Calu3 (cell line): Measurements from ENCODE around the gene SH3BGRL3. TPM values are rescaled to one million over a fixed set of nuclear protein-coding genes. Genes with fewer than 3 reads are reported as not detected.

ENCODE experiments used
- BruUV-seq: library from RNA; stranded (reverse); fragments of 400-500 nt; replicated peaks from 2 replicates; lab custom pipeline; 2021; lab: Mats Ljungman, UMichigan
- CTCF ChIA-PET: fragments of 300-600 bp; sonication (Branson Sonifier 250); formaldehyde crosslinking; loops from one replicate; lab custom pipeline; 2022; ENCODE audit warnings: antibody characterized with exemption; lab: Charles Lee
- DNase-seq: peaks from one replicate; pipeline ENCODE4 v3.0.0; 2022
- H3K27ac Mint-ChIP-seq: one replicate; pipeline ENCODE4 v1.8.0; 2022; ENCODE audit warnings: mixed read lengths; ENCODE audit not compliant: unreplicated experiment
- H3K27me3 Mint-ChIP-seq: one replicate; pipeline ENCODE4 v1.8.0; 2022; ENCODE audit warnings: mixed read lengths; ENCODE audit not compliant: unreplicated experiment
- H3K36me3 Mint-ChIP-seq: one replicate; pipeline ENCODE4 v1.8.0; 2022; ENCODE audit warnings: mild to moderate bottlenecking, moderate library complexity, mixed read lengths; ENCODE audit not compliant: insufficient read depth, unreplicated experiment
- H3K4me1 Mint-ChIP-seq: one replicate; pipeline ENCODE4 v1.8.0; 2022; ENCODE audit warnings: mild to moderate bottlenecking, low read depth, mixed read lengths; ENCODE audit not compliant: unreplicated experiment
- H3K4me3 Mint-ChIP-seq: one replicate; pipeline ENCODE4 v1.8.0; 2022; ENCODE audit warnings: mild to moderate bottlenecking, low read depth, moderate library complexity, mixed read lengths; ENCODE audit not compliant: unreplicated experiment
- H3K9me3 Mint-ChIP-seq: one replicate; pipeline ENCODE4 v1.8.0; 2022; ENCODE audit warnings: low read depth, mixed read lengths; ENCODE audit not compliant: unreplicated experiment
- intact Hi-C: fragments of 100-400 bp; cut with micrococcal nuclease; formaldehyde crosslinking; loops from one replicate; pipeline ENCODE4 v1.10.0; 2022; ENCODE audit not compliant: unreplicated experiment
- total RNA-seq: library from RNA; stranded (reverse); gene quantifications from 2 replicates; pipeline ENCODE4 v1.2.3, GENCODE V29; 2022
- TF ChIP-seq, protein P1 (sequence below): fragments of 200-600 bp; IDR thresholded peaks from one replicate; pipeline ENCODE4 v1.8.0; 2022; ENCODE audit warnings: antibody characterized with exemption; ENCODE audit not compliant: unreplicated experiment

Gene SH3BGRL3
- total RNA-seq, 1 experiment from 2014 or later = 74.6 TPM

DNA sequence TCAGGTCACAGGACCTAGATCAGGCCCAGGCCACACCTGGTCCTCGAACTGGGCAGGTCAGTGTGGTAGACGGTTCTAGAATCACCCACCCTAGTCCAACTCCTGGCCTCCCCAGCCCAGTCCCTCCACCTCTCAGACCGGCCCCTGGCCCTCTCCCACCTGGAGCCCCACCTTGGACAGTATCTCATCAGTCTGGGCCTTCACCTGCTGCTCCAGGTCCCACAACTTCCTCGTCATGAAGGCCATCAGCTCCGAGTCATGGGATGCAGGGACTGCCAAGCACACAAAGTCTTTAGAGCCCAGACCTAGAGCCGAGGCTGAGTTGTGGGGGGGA is 17.9 kb downstream of the SH3BGRL3 start:
- Mint-ChIP-seq H3K27me3 (no peaks in the 10 kb centered on the region), H3K4me3 (no peak overlapping the region), H3K36me3 (no peaks in the 10 kb centered on the region), H3K27ac (no peak overlapping the region), H3K4me1 (peaks cover 9% of the 10 kb centered on the region), H3K9me3 (no peaks in the 10 kb centered on the region)
- TF ChIP-seq, protein P1, sequence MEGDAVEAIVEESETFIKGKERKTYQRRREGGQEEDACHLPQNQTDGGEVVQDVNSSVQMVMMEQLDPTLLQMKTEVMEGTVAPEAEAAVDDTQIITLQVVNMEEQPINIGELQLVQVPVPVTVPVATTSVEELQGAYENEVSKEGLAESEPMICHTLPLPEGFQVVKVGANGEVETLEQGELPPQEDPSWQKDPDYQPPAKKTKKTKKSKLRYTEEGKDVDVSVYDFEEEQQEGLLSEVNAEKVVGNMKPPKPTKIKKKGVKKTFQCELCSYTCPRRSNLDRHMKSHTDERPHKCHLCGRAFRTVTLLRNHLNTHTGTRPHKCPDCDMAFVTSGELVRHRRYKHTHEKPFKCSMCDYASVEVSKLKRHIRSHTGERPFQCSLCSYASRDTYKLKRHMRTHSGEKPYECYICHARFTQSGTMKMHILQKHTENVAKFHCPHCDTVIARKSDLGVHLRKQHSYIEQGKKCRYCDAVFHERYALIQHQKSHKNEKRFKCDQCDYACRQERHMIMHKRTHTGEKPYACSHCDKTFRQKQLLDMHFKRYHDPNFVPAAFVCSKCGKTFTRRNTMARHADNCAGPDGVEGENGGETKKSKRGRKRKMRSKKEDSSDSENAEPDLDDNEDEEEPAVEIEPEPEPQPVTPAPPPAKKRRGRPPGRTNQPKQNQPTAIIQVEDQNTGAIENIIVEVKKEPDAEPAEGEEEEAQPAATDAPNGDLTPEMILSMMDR = no peak
- BruUV-seq = no TSS peak
- CTCF ChIA-PET = interaction anchor here (0.5 kb wide), 1 partner anchor 159 kb away, joined by 4 read pairs; no protein-coding TSS in a partner anchor
- intact Hi-C loops = no loop called here
- DNase-seq = no peak

DNA sequence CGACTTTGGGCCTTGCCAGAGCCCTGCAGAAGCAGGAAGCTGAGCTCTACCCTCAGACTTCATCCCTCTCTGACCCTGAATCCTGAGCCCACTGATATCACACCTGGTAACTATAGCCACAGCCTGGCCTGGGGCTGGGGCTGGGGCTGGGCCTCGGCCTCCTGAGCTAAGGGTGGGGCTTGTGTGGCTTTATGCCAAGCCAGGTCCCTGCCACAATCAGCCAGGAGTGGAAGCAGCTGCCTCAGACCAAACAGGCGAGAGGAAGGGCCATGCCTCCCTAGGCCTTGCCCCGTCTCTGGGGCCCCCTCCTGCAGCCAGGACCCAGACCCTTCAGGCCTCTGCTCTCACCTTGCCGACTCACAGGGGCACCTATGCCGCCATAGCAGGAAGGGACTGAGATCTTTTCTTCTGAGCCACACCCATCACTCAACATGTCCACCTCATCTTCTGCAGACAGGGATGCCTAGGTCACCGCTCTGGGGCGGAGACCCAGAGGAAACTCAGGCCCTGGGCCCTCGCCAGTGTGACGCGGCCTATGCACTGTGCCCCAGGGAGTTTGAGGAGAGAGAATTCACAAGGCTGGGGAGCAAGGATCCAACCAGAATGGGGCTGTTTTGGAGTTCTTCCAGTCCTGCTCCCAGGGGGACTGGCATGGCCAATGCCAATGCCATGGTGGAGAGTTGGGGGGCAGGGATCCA is 20.8 kb downstream of the SH3BGRL3 start:
- Mint-ChIP-seq H3K9me3 (no peaks in the 10 kb centered on the region), H3K27ac (no peak overlapping the region), H3K4me3 (no peak overlapping the region), H3K4me1 (peaks cover 14% of the 10 kb centered on the region), H3K36me3 (no peaks in the 10 kb centered on the region), H3K27me3 (no peaks in the 10 kb centered on the region)
- no peak for DNase-seq
- intact Hi-C loops = no loop called here
- CTCF ChIA-PET = no interaction called here
- TF ChIP-seq, protein P1 = no peak
- BruUV-seq = no TSS peak

DNA sequence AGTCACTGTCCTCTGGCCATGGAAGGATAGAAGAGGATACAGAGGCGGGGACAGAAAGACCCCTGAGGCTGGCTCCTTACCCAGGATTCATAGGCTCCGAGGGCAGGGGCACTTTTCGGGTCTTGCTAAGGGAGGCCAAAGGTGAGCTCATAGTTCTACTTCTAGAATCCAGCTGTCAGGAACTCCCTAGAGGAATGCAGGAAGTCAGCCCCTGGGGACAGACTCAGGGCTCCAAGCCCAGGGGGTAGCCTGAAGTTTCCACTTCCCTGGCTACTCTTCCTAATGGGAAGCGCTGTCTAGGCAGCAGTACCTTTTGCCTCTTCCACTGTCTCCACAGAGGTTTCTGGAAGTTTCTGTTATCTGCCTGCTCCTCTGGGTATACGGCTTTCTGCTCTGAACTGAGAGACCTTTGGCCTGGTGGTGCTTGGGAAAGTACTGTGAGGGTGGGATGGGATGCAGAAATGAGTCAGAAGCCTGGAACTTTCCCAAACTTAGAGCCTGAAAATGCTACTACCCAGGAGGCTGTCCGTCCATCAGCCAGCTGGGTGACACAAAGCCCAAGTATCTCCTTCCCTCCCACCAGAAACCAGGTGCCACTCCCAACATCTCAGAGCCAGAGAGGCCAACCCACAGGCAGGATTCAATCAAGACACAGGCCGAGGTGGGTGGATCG is 23.0 kb downstream of the SH3BGRL3 start:
- CTCF ChIA-PET = no interaction called here
- no peak overlapping the region for H3K4me3 Mint-ChIP-seq
- peaks cover 24% of the 10 kb centered on the region for H3K4me1 Mint-ChIP-seq
- no peak for DNase-seq
- no peaks in the 10 kb centered on the region for H3K9me3 Mint-ChIP-seq
- intact Hi-C loops = no loop called here
- H3K36me3 Mint-ChIP-seq = peaks cover 9% of the 10 kb centered on the region
- TF ChIP-seq, protein P1 = no peak
- H3K27ac Mint-ChIP-seq = no peak overlapping the region
- no TSS peak for BruUV-seq
- no peaks in the 10 kb centered on the region for H3K27me3 Mint-ChIP-seq

DNA sequence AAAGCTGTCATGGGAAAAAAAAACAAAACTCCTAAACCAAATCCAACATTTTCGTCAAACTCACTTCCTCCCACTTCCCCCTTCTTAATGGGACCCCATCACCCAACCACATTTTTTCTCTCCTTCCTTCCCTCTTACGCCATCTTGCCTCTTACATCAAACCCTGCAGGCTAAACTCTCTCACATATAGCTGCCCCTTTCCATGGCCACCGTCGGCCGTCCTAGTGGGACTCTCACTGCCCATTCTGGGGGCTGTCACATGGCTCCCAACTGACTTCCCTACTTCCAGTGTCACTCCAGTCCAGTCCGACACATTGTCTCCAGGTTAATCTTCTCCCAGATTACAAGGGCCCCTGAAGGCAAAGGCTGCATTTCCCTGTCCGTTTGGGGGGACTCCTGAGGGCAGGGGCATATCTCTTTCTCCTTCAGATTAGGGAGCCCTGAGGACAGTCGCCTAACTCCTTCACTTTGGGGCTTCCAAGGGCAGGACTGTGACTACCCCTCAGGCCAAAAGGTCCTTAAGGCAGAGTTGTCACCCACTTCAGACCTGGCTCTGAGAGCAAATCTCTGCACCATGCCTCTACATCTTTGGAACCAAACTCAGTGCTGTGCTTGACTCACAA is 25.9 kb downstream of the SH3BGRL3 start:
- intact Hi-C loops = no loop called here
- peak overlapping the region; percentile 92 for H3K4me3 Mint-ChIP-seq
- CTCF ChIA-PET = interaction anchor here (0.8 kb wide), 1 partner anchor 16 kb away, joined by 3 read pairs; no protein-coding TSS in a partner anchor
- peaks cover 15% of the 10 kb centered on the region for H3K4me1 Mint-ChIP-seq
- peaks cover 9% of the 10 kb centered on the region for H3K36me3 Mint-ChIP-seq
- TF ChIP-seq, protein P1 = no peak
- no peaks in the 10 kb centered on the region for H3K9me3 Mint-ChIP-seq
- BruUV-seq = TSS peak; percentile 89
- H3K27ac Mint-ChIP-seq = peak overlapping the region; percentile 89
- no peaks in the 10 kb centered on the region for H3K27me3 Mint-ChIP-seq
- no peak for DNase-seq
